CD4-positive, alpha-beta T cell treated with Interleukin-12 subunit alpha and Interleukin-12 subunit beta, for 1 hour (primary cell): ENCODE measurements around the gene MRPS34.
A peak's percentile ranks its signal among the peaks of the same experiment; 100 is the strongest.

Source experiments
- DNase-seq: peaks from one replicate; pipeline ENCODE4 v3.0.0-alpha.2; 2020

Gene MRPS34

DNA sequence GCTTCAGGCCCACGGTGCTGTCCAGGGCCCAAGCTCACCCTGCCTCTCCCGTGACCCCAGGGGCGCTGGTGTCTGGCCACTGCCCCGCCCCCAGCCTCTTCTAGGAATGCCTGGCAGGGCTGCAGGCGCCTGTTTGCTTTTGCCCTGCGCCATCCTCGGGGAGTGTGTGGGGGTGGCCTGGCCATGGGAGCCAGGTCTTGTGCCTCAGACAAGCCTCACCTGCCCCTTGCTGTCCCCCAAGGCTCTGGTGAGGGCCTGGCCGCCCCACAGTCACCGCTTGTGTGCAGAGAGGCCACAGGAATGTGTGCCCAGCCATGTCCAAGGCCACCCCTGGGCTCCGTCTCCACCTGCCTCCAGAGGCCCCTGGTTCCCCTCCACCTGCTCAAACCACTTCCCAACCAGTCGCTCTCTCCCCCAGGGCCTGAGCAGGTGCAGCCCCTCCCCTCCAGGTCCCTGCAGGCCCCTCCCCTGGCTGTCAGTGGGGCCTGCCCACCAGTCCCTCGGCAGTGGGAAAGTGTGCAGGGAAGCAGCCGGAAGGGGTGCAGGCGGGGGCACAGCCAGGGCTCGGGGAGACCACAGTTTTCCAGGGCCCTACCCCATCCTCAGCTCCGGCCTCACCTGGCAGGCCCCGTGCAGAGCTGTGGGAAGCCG lies 21.4 kb upstream of the MRPS34 start:
- no peak for DNase-seq

- no peak for DNase-seq
These were observed 20.8 kb upstream of the MRPS34 start, which contains the start of gene IGFALS for GRCh38 chr16:1793578-1794220. TSS of gene IGFALS (minus strand) at chr16:1793705. CDS start at chr16:1793652, 53 bp downstream.

GRCh38 chr16:1792836-1793577 lies 20.1 kb upstream of the MRPS34 start:
- DNase-seq = no peak

DNA sequence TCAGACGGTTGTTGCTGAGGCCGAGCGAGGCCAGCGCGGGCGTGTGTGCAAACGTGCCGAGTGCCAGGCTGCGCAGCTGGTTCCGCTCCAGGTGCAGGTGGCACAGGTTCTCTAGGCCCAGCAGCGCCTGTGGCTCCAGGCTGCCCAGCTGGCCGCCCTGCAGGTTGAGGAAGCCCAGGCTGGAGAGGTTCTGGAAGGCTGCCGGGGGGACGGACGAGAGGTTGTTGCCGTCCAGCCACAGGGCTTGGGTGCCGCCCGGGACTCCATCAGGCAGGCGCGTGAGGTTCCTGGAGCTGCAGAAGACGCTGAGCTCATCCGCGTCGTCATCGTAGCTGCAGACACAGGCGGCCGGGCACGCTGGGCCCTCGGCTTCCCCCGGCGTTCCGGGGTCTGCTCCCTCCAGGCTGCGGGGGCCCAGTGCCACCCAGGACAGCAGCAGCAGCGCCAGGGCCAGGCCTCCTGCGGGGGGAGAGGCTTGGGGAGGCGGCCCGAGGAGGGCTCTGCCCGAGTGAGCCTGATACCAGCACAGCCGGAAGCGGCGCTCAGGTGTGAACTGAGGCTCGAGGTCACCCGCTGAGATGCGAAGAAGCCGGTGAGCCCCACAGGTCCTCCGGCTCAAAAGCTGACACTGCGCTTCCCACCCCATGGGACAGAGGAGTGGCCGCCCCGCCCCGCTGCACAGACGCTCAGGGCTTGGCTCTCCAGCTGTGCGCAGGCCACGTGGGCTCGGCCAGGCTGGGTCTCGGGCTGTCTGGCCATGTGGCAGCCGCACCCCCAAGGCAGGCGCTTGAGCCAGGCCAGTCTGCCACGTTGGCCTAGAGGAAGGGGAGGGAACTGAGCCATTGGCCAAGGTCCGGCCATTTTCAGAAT lies 19.2 kb upstream of the MRPS34 start:
- DNase-seq = no peak

DNA sequence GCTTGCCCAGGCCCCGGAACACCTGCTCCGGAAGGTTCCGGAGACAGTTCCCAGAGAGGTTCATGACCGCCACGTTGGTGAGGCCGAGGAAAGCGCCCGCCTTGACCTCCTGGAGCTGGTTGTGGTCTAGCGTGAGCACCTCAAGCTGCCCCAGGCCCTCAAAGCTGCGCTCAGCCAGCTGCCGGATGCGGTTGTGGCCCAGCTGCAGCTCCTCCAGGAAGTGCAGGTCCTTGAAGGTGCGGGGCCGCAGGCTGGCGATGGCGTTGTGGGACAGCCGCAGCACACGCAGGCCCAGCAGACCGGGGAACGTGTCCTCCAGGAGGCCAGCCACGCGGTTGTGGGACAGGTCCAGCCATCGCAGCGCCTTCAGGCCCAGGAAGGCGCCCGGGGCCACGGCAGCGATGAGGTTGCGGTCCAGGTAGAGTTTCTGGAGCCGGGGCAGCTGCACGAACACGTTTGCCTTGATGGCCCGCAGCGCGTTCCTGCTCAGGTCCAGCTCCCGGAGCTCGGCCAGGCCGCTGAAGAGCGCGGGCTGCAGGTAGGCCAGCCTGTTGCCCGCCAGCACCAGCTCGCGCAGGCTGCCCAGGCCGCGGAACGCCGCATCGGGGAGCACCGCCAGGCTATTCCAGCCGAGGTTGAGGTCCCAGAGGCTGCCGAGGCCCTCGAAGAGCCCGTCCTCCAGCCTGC lies 18.5 kb upstream of the MRPS34 start:
- no peak for DNase-seq

DNA sequence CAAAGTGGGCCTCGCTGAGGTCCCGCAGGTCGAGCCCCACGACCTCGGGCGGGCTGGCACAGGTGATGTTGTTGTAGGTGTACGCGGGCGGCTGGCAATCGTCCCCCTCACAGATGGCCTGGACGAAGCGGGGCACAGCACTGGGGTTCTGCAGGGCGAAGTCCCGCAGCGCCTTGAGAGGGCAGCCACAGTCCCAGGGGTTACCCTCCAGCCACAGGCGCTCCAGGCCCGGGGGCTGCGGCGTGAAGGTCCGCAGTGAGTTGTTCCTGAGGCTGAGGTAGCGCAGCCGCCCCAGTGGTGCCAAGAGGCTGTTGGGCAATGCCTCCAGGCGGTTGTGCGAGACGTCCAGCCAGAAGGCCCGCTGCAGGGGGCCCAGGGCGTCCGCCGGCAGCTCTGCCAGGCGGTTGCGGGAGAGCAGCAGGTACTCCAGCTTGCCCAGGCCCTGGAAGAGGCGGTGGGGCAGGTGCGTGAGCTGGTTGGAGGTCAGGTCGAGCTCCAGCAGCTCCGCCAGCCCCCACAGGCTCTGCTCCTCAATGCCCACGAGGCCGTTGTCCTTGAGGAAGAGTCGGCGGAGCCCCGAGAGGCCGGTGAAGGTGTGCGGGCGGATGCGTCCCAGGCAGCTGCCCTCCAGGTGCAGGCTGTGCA lies 17.8 kb upstream of the MRPS34 start:
- DNase-seq = no peak

DNA sequence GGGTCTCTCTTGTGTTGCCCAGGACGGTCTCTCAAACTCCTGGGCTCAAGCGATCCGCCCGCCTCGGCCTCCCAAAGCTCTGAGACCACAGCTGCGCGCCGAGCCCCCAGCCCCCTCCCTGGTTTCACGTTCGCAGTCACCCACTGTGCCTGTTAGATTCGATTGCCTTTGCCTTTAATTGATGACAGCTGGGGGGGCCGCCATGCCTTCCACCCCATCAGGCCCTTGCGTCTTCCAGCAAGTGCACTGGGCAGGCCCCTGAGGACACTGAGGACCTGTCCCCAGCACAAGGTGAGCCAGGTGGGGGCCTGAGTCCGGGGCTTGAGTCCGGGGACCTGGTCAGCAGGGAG lies 17.3 kb upstream of the MRPS34 start:
- DNase-seq = no peak

GRCh38 chr16:1789643-1790045 lies 16.7 kb upstream of the MRPS34 start:
- no peak for DNase-seq

DNA sequence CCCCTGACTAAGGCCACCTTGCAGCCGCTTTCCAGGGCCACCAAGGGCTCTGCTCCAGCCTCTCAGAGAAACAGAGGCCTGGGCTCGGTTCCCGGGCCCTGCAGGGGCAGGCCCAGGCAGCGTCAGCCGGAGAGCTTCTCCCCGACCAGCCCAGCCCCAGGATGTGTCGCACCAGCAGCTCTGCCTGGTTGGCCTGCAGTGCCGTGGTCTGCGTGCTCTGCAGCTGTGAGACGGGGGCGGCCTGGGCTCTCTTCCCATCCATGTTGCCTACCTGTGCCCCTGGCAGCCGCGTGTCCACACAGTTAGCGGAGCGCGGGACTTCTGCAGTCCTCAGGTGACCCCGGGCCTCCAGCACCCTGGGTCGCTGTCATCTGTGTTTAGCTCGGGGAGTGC lies 15.8 kb upstream of the MRPS34 start:
- no peak for DNase-seq

- DNase-seq = no peak
These were observed 15.3 kb upstream of the MRPS34 start for GRCh38 chr16:1788095-1788707.

DNA sequence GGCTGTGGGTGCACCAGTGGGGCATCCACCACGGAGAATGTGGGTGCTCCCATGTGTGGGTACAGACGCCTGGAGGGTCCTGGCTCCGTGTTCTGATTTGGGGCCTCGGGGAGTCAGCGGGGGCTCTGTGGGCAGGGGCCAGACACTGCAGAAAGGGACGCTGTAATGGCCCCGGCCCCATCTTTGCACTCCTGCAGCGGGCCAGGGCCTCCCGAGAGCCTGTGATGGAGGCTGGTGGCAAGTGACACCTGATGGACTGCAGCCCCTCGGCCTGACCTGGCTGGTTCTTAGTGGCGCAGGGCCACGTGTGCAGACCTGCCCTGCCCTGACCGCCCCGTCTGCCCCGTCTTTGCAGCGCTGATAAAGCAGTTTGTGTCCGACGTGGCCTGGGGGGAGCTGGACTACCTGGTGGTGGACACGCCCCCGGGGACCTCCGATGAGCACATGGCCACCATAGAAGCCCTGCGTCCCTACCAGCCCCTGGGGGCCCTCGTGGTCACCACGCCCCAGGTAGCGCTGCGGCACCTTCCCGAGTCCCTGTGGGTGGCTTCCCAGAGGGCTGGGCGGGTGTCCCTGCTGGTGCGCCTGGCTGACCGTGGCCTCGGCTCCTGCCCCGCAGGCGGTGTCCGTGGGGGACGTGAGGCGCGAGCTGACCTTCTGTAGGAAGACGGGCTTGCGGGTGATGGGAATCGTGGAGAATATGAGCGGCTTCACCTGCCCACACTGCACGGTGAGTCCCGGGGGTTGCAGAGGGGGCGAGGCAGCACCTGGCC lies 14.6 kb upstream of the MRPS34 start:
- DNase-seq = no peak

- DNase-seq = no peak
These were observed 14.1 kb upstream of the MRPS34 start for GRCh38 chr16:1787056-1787321.

GRCh38 chr16:1786242-1787055 lies 13.5 kb upstream of the MRPS34 start:
- DNase-seq = no peak

GRCh38 chr16:1785846-1786170 lies 12.9 kb upstream of the MRPS34 start:
- DNase-seq = no peak

DNA sequence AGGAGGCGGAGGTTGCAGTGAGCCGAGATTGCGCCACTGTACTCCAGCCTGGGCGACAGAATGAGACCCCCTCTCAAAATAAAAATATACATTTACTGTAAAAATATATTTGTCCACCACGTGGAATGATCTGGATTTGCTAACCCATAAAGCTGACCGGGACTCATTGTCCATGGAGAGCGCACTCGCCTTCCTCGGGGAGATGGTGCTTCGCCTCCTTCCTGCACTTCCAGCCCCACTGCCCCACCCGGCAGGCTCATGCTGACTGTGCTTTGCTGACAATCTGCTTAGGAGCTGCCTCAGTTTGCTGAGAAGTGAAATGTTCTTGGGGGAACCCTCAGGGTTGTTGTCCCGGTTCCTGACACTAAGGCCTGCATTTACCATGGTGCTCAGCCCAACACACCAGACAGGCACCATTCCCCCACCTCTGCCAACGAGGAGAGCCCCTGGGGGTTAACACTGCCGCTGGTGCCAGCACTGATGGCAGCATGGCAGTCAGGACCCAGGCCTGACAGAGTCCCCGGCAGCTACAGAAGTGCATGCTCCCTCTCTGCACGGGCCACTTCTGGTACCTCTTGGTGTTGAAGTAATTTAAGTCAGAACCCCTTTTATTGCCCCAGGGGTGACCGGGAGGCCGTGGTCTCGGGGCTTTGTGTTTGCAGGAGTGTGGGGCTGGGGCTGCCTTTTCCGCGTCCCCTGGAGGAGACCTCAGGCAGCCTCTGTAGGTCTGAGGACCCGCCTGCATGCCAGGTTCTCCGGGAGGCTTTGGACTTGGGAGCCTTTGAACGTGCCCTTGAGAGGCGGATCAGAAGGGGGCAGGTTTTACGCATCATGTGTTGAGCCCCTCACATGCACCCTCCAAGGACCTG lies 12.3 kb upstream of the MRPS34 start:
- no peak for DNase-seq

GRCh38 chr16:1782408-1783264 lies 9.7 kb upstream of the MRPS34 start, which contains the start of the genes NUBP2 and SPSB3:
TSS of gene NUBP2 (plus strand) at chr16:1782960. CDS start at chr16:1783021, 61 bp downstream.
TSS of gene SPSB3 (minus strand) at chr16:1782571. CDS start at chr16:1781483, 1,088 bp downstream.
- peak; percentile 99 for DNase-seq

- DNase-seq = peak; percentile 31
These were observed 8.9 kb upstream of the MRPS34 start for GRCh38 chr16:1781758-1782407.

GRCh38 chr16:1781254-1781653 lies 8.3 kb upstream of the MRPS34 start:
- no peak for DNase-seq
